Endothelial cell (in vitro differentiated cells): ENCODE results near the gene ARHGEF19. TPM values are rescaled to one million over a fixed set of nuclear protein-coding genes. Genes with fewer than 3 reads are reported as not detected.

Experiments
- DNase-seq: peaks from one replicate; pipeline ENCODE4 v3.0.0; 2021; ENCODE audit warnings: low spot score
- H3K27ac Mint-ChIP-seq: one replicate; pipeline ENCODE4 v1.8.0; 2021; ENCODE audit warnings: mixed read lengths, inconsistent platforms; ENCODE audit not compliant: unreplicated experiment
- H3K27me3 Mint-ChIP-seq: one replicate; pipeline ENCODE4 v1.8.0; 2021; ENCODE audit warnings: mild to moderate bottlenecking, moderate library complexity, mixed read lengths, inconsistent platforms; ENCODE audit not compliant: unreplicated experiment
- H3K36me3 Mint-ChIP-seq: one replicate; pipeline ENCODE4 v1.8.0; 2021; ENCODE audit warnings: mild to moderate bottlenecking, low read depth, mixed read lengths, inconsistent platforms; ENCODE audit not compliant: unreplicated experiment
- H3K4me1 Mint-ChIP-seq: one replicate; pipeline ENCODE4 v1.8.0; 2021; ENCODE audit warnings: mild to moderate bottlenecking, mixed read lengths, inconsistent platforms; ENCODE audit not compliant: unreplicated experiment
- H3K4me3 Mint-ChIP-seq: one replicate; pipeline ENCODE4 v1.8.0; 2021; ENCODE audit warnings: mild to moderate bottlenecking, mixed read lengths, inconsistent platforms; ENCODE audit not compliant: unreplicated experiment
- H3K9me3 Mint-ChIP-seq: one replicate; pipeline ENCODE4 v1.8.0; 2021; ENCODE audit warnings: mixed read lengths, inconsistent platforms; ENCODE audit not compliant: unreplicated experiment
- CTCF ChIP-seq: fragments of 200-600 bp; sonication (generic); IDR thresholded peaks from one replicate; pipeline ENCODE4 v1.5.0; 2021; ENCODE audit warnings: antibody characterized with exemption; ENCODE audit not compliant: unreplicated experiment
- total RNA-seq: library from RNA; stranded (reverse); fragmentation: NEBNext Ultra II Directional; extraction: Animal tissue kit (Norgen Biotek cat#: 25700); gene quantifications from one replicate; pipeline ENCODE4 v1.2.1, GENCODE V29; 2021; ENCODE audit not compliant: unreplicated experiment

The ARHGEF19 gene
- total RNA-seq, 1 donor from 2014 or later = 14.0 TPM

GRCh38 chr1:16221499-16221898 is 9.0 kb upstream of the ARHGEF19 start:
- DNase-seq = no peak
- H3K27me3 Mint-ChIP-seq = peaks cover 28% of the 10 kb centered on the region
- H3K4me3 Mint-ChIP-seq = no peak overlapping the region
- H3K4me1 Mint-ChIP-seq = peaks cover 4% of the 10 kb centered on the region
- H3K36me3 Mint-ChIP-seq = peaks cover 4% of the 10 kb centered on the region
- no peaks in the 10 kb centered on the region for H3K9me3 Mint-ChIP-seq
- no peak overlapping the region for H3K27ac Mint-ChIP-seq
- TF ChIP-seq CTCF = no peak

DNA sequence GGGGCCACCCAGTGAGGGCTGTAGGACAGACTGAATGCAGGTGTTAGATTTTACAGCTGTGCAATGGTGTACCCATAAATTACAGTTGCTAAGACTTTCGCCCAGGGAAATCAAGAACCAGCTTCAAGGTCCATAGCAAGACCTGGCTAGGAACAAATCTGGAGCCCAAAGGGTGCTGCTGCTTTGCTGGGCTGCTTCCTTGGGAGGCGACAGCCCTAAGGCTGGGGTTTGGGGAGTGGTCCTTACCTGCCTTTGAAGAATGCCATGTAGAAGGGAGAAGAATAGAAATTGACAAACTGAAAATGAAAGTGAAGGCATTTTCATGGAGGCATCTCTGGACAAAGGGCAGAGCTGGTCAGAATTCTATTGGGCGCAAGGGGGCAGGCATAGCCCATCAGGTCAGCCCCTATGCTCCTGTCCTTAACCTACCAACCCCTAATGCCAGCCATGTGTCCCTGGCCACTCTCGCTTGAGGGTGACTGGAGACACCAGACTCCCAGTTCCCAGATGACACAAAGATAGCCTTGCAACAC is 7.6 kb upstream of the ARHGEF19 start:
- H3K27ac Mint-ChIP-seq = no peak overlapping the region
- H3K9me3 Mint-ChIP-seq = no peaks in the 10 kb centered on the region
- peaks cover 4% of the 10 kb centered on the region for H3K36me3 Mint-ChIP-seq
- no peak overlapping the region for H3K4me3 Mint-ChIP-seq
- no peak for DNase-seq
- H3K27me3 Mint-ChIP-seq = peaks cover 20% of the 10 kb centered on the region
- peaks cover 6% of the 10 kb centered on the region for H3K4me1 Mint-ChIP-seq
- TF ChIP-seq CTCF = no peak

GRCh38 chr1:16218674-16219071 is 6.2 kb upstream of the ARHGEF19 start:
- Mint-ChIP-seq H3K36me3 (no peaks in the 10 kb centered on the region), H3K4me1 (peaks cover 6% of the 10 kb centered on the region), H3K9me3 (no peaks in the 10 kb centered on the region), H3K27ac (no peak overlapping the region), H3K27me3 (peaks cover 20% of the 10 kb centered on the region), H3K4me3 (no peak overlapping the region)
- no peak for TF ChIP-seq CTCF
- no peak for DNase-seq

GRCh38 chr1:16218014-16218673 is 5.7 kb upstream of the ARHGEF19 start:
- peaks cover 22% of the 10 kb centered on the region for H3K27me3 Mint-ChIP-seq
- no peak overlapping the region for H3K27ac Mint-ChIP-seq
- no peak for DNase-seq

More at GRCh38 chr1:16218014-16218673, 5.7 kb upstream of the ARHGEF19 start:
- no peaks in the 10 kb centered on the region for H3K36me3 Mint-ChIP-seq
- no peak for TF ChIP-seq CTCF
- H3K4me3 Mint-ChIP-seq = no peak overlapping the region
- H3K4me1 Mint-ChIP-seq = peaks cover 6% of the 10 kb centered on the region
- no peaks in the 10 kb centered on the region for H3K9me3 Mint-ChIP-seq
